D721Med (cell line): ENCODE results near the gene CST3.
"Not testable (repeated sequence)": the region's sequence is repeated elsewhere in the genome, so short reads cannot be mapped to it uniquely, and the experiment has no call there.

Experiments used
- DNase-seq: peaks from one replicate; pipeline ENCODE4 v3.0.0; 2011; ENCODE audit warnings: low spot score; ENCODE audit not compliant: insufficient read length
- FAIRE-seq: peaks from 2 replicates; lab custom pipeline; 2011; peaks lifted over from hg19 to GRCh38; lab: Jason Lieb, UNC
- TF ChIP-seq, protein P1 (sequence below): IDR thresholded peaks from 2 replicates; pipeline ENCODE4 v1.5.1; 2012; ENCODE audit warnings: mild to moderate bottlenecking, control low read depth; ENCODE audit not compliant: insufficient read depth; ENCODE audit errors: missing control alignments

Gene CST3

DNA sequence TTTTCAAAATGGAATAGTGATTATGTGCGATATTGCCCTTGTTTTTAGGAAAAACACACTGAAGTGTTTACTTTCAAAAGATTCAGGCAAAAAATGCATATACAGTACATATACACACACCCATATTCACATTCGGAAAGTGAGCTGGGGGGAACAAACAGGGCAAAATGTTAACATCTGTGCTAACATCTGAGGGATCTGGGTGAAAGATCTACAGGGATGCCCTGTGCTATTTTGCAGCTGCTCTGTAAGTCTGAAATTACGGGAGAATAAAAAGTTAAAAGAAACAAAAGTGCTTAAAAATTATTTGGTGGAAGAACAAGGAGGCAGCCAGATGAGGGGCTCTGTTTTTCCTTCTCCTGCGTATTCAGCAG lies 860 bp downstream of the CST3 start:
- FAIRE-seq (no peak), DNase-seq (no peak)
- TF ChIP-seq, protein P1, sequence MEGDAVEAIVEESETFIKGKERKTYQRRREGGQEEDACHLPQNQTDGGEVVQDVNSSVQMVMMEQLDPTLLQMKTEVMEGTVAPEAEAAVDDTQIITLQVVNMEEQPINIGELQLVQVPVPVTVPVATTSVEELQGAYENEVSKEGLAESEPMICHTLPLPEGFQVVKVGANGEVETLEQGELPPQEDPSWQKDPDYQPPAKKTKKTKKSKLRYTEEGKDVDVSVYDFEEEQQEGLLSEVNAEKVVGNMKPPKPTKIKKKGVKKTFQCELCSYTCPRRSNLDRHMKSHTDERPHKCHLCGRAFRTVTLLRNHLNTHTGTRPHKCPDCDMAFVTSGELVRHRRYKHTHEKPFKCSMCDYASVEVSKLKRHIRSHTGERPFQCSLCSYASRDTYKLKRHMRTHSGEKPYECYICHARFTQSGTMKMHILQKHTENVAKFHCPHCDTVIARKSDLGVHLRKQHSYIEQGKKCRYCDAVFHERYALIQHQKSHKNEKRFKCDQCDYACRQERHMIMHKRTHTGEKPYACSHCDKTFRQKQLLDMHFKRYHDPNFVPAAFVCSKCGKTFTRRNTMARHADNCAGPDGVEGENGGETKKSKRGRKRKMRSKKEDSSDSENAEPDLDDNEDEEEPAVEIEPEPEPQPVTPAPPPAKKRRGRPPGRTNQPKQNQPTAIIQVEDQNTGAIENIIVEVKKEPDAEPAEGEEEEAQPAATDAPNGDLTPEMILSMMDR: no peak

DNA sequence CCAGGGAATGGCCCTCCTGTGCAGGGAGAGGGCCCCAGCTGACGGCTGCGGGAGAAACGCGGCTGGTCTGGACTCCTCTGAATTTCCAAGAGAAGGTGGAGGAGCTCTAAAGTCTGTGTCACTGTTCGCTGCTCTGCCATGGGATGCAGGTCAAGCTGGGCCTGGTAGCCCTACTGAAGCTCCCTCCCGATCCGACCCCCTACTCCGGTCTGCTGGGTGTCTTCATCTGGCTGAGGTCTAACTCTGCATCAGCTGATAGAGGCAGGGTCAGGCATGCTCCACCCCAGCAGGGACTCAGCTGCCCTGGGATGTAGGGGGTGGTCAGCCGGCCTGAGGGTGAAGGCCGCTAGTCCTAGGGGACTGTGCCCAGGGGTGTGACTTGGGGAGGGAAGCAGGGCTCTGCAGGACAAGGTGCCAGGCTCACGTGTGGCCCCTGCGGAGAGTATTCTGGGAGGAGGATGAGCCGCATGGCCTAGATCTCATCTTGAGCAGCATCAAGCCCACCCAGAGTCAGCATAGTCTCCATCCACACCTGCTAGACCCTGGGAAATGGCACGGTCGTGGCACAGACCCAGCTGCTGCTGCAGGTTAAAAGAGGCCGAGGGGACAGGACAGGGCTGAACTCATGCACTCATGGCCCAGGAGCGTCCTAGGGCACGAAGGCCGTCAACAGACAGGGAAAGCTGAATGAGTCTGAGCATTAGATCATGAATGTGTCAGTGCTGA lies 1.4 kb downstream of the CST3 start:
- FAIRE-seq (no peak), DNase-seq (no peak)
- TF ChIP-seq, protein P1: no peak

DNA sequence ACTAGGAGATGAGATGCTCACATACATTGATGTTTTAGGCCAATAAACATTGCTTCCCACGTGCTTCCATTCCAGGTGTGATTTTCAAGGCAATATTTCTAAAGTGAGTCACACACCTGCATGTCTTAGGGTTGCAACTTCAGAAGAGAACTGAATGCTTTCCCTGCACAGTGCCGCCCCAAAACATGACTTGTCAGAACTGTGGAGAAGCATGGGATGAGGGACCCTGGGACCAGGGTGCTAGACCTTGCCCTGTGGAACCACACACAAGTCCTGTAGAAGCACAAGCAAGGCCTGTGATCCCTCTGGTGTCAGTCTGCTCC lies 2.0 kb downstream of the CST3 start:
- DNase-seq, FAIRE-seq: not testable (repeated sequence)

DNA sequence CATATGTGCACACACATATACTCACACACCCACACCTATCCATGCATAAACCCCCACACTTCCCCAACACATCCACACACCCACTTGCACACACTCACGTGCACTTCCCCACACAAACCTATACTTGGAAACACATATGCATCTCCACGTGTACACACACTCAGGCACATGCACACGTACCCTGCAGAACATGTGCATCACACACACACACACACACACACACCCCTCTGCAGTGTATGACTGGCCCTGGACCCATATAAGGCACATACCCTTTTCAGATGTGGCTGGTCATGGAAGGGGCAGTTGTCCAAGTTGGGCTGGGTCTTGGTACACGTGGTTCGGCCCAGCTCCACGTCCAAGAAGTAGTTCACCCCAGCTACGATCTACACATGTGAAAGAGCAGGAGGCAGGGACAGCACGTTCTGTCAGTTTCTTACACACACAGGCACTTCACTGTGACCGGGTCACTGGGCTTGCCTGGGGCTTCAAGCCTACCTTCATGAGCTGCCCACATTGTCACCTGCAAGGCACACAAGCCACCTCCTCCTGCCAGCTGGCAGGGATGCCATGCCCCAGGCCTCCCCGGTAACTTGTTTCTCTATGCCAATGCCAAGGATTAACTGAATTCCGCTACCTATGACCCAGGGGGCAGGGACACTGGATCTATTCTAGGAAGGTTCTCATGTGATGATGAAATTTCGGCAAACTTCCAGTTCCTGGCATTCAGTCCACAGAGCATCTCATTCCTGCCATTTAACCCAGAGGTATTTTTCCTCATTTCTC lies 2.6 kb downstream of the CST3 start:
- FAIRE-seq (no peak), DNase-seq (no peak)
- TF ChIP-seq, protein P1: no peak

DNA sequence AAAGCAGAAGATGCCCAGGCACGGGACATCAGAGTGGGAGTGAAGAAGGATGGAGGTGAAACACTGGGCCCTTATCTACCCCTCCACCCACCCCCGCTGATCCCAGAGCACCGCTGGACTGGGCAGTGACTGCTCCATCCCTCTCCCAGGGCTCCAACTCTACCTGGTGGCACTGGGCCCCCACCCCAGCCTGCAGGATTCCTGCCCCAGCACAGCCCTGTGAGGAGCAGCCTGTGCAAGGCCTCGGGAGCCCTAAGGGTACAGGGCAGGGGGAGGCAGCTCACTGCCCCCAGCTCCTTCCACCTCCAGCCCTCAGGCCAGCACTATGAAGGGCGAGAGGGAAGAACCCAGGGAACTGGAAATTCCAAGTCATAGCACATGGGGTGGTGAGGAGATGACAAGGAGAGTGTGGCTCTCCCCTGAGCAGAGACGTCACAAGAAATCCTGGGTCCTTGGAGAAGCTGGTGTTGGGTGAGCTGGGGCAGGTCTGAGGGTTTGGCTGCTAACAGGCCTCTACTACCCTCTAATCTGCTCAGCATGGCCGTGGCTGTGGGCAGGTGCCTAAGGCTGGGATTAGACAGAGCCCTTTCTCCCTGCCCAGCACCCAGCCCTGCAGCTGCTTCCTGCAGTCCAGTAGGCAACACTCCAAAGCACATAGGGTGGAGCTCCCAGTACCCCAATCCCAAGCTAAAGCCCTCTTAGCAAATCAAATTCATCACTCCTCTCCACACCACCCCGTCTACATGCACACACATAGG lies 3.5 kb downstream of the CST3 start:
- TF ChIP-seq, protein P1: no peak
- DNase-seq (no peak), FAIRE-seq (no peak)

DNA sequence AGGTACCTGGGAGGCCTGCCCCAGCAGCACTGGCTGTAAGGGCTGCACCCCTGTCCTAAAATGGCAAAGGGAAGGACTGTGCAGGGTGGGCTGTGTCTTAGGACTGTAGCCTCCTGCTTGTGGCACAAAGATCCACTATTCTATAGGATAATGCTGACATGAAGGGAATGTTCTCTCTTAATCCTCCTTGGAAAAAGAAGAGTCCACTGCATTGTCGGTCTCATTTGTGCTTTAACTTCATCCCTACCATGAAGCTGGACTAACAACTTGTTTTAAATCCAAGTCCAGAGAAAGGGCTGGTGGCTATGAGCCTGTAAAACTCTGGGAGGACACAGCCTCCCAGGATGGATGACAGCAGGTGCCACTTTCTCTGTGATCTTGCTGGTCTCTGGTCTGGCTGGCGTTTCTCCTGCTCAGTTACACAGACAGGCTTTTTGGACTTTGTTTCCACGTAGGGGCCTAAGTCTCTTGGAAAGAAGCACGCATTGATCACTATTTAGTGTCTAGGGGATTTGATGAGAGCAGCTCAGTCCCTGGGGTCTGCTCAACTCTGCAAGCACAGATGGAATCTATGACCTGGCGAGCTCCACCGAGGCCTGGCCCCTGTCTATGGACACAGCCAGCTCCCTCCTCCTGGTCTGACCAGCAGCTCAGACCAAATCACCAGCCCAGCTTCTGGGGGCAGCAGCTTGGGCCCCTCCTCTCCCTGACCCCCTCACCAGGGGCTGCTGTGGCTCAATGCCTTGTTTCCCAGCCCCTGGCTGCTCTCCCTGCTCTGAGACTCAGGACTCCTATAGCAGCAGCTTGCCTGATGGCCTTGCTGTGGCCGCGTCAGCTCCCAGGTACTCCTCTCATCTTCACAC lies 4.8 kb downstream of the CST3 start:
- no peak for DNase-seq
- TF ChIP-seq, protein P1: no peak
- FAIRE-seq: no peak
